Measurements from ENCODE around the gene ASTN2. TPM values are rescaled to one million over a fixed set of nuclear protein-coding genes. Genes with fewer than 3 reads are reported as not detected.

Gene ASTN2
- total RNA-seq, 6 experiments from 2014 or later = 0.91 to 3.1 (median 2.5) TPM

DNA sequence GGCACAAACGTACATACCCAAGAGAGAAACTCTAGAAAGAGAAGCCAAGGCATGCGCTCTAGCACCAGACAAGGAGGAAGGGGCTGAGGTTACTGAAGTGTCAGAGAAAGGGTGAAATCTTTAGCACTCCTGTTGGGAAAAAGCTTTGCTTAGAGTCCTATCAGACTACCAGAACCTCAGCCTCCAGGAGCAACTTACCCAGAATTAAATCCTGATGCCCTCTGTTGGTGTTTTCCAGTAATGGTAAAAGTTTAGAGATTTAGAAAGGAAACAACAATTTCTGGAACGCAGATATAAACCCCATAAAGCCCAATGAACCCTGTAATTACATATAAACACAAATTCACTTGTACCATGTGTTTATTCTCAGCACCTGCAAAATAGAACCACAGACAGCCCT lies 33.2 kb upstream of the ASTN2 start:
- no peak for ATAC-seq
- Histone ChIP-seq H3K27me3 (no peaks in the 10 kb centered on the region), H3K36me3 (no peaks in the 10 kb centered on the region), H3K9me3 (no peaks in the 10 kb centered on the region), H3K4me3 (no peak overlapping the region), H3K4me1 (no peaks in the 10 kb centered on the region), H3K27ac (no peak overlapping the region)
- TF ChIP-seq, protein P1, sequence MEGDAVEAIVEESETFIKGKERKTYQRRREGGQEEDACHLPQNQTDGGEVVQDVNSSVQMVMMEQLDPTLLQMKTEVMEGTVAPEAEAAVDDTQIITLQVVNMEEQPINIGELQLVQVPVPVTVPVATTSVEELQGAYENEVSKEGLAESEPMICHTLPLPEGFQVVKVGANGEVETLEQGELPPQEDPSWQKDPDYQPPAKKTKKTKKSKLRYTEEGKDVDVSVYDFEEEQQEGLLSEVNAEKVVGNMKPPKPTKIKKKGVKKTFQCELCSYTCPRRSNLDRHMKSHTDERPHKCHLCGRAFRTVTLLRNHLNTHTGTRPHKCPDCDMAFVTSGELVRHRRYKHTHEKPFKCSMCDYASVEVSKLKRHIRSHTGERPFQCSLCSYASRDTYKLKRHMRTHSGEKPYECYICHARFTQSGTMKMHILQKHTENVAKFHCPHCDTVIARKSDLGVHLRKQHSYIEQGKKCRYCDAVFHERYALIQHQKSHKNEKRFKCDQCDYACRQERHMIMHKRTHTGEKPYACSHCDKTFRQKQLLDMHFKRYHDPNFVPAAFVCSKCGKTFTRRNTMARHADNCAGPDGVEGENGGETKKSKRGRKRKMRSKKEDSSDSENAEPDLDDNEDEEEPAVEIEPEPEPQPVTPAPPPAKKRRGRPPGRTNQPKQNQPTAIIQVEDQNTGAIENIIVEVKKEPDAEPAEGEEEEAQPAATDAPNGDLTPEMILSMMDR (IDR thresholded peaks at IDR 0.05) = no peak
- no peak for DNase-seq
- intact Hi-C loops (cut with DNase I) = no loop called here
- WGBS (ENCODE audit: insufficient coverage, low coverage, low lambda C conversion rate, missing lambda C conversion rate) = 64% methylated on average over 3 of the region's 3 CpGs

DNA sequence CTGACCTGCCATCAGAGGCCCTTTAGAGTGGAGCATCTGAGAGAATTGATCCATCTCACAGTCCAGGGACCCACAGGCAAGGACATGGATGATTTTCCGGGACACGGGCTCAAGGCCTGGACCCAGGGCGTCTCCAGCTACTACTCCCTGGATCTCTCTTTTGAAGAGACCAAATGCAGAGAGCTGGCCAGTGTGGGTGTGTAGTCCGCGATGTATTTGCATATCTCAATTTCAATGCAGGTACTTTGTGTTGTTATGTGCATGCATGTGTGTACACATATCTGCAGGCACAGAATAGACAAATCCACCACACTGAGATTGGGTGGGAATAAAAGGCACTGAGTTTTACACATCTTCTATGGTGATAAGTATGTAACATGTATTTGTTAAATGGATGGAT lies 30.8 kb upstream of the ASTN2 start:
- Histone ChIP-seq H3K36me3 (no peaks in the 10 kb centered on the region), H3K4me3 (no peak overlapping the region), H3K9me3 (no peaks in the 10 kb centered on the region), H3K27ac (no peak overlapping the region), H3K4me1 (no peaks in the 10 kb centered on the region), H3K27me3 (no peaks in the 10 kb centered on the region)
- DNase-seq (no peak), ATAC-seq (no peak)
- intact Hi-C loops (cut with DNase I) = no loop called here
- TF ChIP-seq, protein P1 (IDR thresholded peaks at IDR 0.05) = no peak
- TF ChIP-seq POLR2A (IDR thresholded peaks at IDR 0.05) = no peak
- WGBS (ENCODE audit: insufficient coverage, low coverage, low lambda C conversion rate, missing lambda C conversion rate) = 81% methylated on average over 5 of the region's 5 CpGs

DNA sequence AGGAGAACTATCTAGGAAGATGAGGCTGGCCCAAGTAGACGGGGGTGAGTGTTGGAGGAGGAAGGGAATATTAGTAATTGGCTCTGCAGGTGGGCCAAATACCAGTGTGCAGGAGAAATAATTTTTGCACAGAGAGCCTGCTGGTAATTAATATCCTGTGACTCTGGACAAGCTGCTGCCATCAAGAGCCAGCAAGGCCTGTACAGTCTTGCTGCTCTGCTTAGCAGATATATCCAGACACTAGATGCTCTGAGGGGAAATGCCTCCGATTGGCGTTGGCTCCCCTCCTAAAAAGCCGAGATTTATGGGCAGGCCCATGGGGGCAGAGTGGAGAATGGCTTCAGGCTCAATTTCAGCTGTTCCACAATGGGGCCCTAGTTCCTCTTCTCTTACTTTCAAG lies 29.6 kb upstream of the ASTN2 start:
- H3K4me3 ChIP-seq = no peak overlapping the region
- H3K4me1 ChIP-seq = no peaks in the 10 kb centered on the region
- DNase-seq = no peak
- H3K27me3 ChIP-seq = no peaks in the 10 kb centered on the region
- intact Hi-C loops (cut with DNase I) = no loop called here
- H3K27ac ChIP-seq = no peak overlapping the region
- TF ChIP-seq, protein P1 (IDR thresholded peaks at IDR 0.05) = no peak
- no peak for TF ChIP-seq POLR2A (IDR thresholded peaks at IDR 0.05)
- no peak for ATAC-seq
- H3K36me3 ChIP-seq = no peaks in the 10 kb centered on the region
- 29% methylated on average over 4 of the region's 4 CpGs for WGBS (ENCODE audit: insufficient coverage, low coverage, low lambda C conversion rate, missing lambda C conversion rate)
- no peaks in the 10 kb centered on the region for H3K9me3 ChIP-seq

GRCh38 chr9:117437283-117437682 lies 22.4 kb upstream of the ASTN2 start:
- 51% methylated on average over 6 of the region's 6 CpGs for WGBS (ENCODE audit: insufficient coverage, low coverage, low lambda C conversion rate, missing lambda C conversion rate)
- DNase-seq (no peak), ATAC-seq (no peak)
- Histone ChIP-seq H3K36me3 (no peaks in the 10 kb centered on the region), H3K27me3 (no peaks in the 10 kb centered on the region), H3K4me1 (no peaks in the 10 kb centered on the region), H3K9me3 (no peaks in the 10 kb centered on the region), H3K27ac (no peak overlapping the region), H3K4me3 (no peak overlapping the region)
- TF ChIP-seq, protein P1 (IDR thresholded peaks at IDR 0.05) = no peak
- no peak for TF ChIP-seq POLR2A (IDR thresholded peaks at IDR 0.05)
- intact Hi-C loops (cut with DNase I) = no loop called here

DNA sequence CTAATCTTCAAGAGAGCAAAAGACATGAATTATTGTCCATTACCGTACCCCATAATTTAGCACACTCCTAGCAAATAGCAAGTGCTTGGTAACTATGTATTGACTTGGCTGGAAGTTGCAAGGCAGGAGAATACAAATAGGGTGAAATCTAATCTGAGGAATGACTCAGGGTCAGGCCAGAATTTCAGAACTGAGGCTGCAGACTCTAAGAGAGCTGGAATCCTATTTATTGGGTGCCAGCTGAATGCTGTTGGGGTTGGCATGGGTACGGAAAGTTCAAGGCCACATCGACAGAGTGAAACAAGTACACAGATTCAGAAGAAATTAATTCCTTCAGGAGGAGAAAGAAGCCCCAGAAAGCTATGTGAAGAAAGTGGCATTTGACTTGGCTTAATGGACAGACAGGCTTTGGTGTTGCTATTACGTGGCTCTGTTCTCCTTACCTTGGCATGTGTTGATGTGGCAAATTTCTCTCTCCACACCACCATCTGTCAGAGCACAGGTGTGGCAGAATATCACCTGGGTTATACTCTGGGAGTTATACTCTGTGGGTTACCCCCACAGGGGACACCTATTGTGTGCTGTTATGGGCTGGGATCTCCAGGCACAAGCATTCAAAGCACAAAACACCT lies 20.9 kb upstream of the ASTN2 start:
- Histone ChIP-seq H3K4me3 (no peak overlapping the region), H3K27ac (no peak overlapping the region), H3K36me3 (no peaks in the 10 kb centered on the region), H3K9me3 (no peaks in the 10 kb centered on the region), H3K4me1 (no peaks in the 10 kb centered on the region), H3K27me3 (no peaks in the 10 kb centered on the region)
- ATAC-seq (no peak), DNase-seq (no peak)
- TF ChIP-seq, protein P1 (IDR thresholded peaks at IDR 0.05) = no peak
- no peak for TF ChIP-seq POLR2A (IDR thresholded peaks at IDR 0.05)
- intact Hi-C loops (cut with DNase I) = no loop called here
- WGBS (ENCODE audit: insufficient coverage, low coverage, low lambda C conversion rate, missing lambda C conversion rate) = 68% methylated on average over 4 of the region's 4 CpGs

Measured in right lobe of liver (tissue), 6 donors.